H9 (cell line): Measurements from ENCODE around the gene VDR. TPM values are rescaled to one million over a fixed set of nuclear protein-coding genes. Genes with fewer than 3 reads are reported as not detected.

Experiments used
- DNase-seq: peaks from one replicate; pipeline ENCODE4 v3.0.0-alpha.2; 2017
- H2AFZ ChIP-seq: one replicate; pipeline ENCODE4 v1.6.1; 2013; ENCODE audit warnings: mild to moderate bottlenecking, low read length, control low read depth, moderate library complexity
- H2AK5ac ChIP-seq: 2 replicates; pipeline ENCODE4 v1.6.1; 2013; ENCODE audit warnings: low read length, control low read depth, mixed read lengths; ENCODE audit not compliant: insufficient read length
- H2BK120ac ChIP-seq: one replicate; pipeline ENCODE4 v1.6.1; 2013; ENCODE audit warnings: low read depth, mild to moderate bottlenecking, low read length, control low read depth, inconsistent platforms; ENCODE audit not compliant: poor library complexity, severe bottlenecking
- H2BK12ac ChIP-seq: 2 replicates; pipeline ENCODE4 v1.6.1; 2013; ENCODE audit warnings: low read length, control low read depth, mixed read lengths, low read depth; ENCODE audit not compliant: insufficient read length
- H2BK15ac ChIP-seq: 2 replicates; pipeline ENCODE4 v1.6.1; 2013; ENCODE audit warnings: low read depth, low read length, control low read depth
- H2BK20ac ChIP-seq: one replicate; pipeline ENCODE4 v1.6.1; 2013; ENCODE audit warnings: low read depth, mild to moderate bottlenecking, low read length, control low read depth, inconsistent platforms; ENCODE audit not compliant: poor library complexity, severe bottlenecking
- H2BK5ac ChIP-seq: 2 replicates; pipeline ENCODE4 v1.6.1; 2013; ENCODE audit warnings: low read length, control low read depth, mixed read lengths; ENCODE audit not compliant: insufficient read length
- H3K14ac ChIP-seq: 2 replicates; pipeline ENCODE4 v1.6.1; 2013; ENCODE audit warnings: low read length, control low read depth; ENCODE audit not compliant: insufficient read depth
- H3K18ac ChIP-seq: 2 replicates; pipeline ENCODE4 v1.6.1; 2013; ENCODE audit warnings: low read depth, mild to moderate bottlenecking, mixed read lengths, low read length, control low read depth; ENCODE audit not compliant: insufficient read length
- H3K23ac ChIP-seq: 2 replicates; pipeline ENCODE4 v1.6.1; 2013; ENCODE audit warnings: low read length, control low read depth, mixed read lengths, low read depth; ENCODE audit not compliant: insufficient read length
- H3K23me2 ChIP-seq: 2 replicates; pipeline ENCODE4 v1.6.1; 2013; ENCODE audit warnings: low read depth, mild to moderate bottlenecking, mixed read lengths, low read length, control low read depth; ENCODE audit not compliant: insufficient read length, poor library complexity, severe bottlenecking
- H3K27ac ChIP-seq: 2 replicates; pipeline ENCODE4 v1.5.1; 2013; ENCODE audit warnings: low read length, control low read depth, mixed read lengths, low read depth; ENCODE audit not compliant: insufficient read length
- H3K27me3 ChIP-seq: 2 replicates; pipeline ENCODE4 v1.6.1; 2013; ENCODE audit warnings: low read length, control low read depth, inconsistent platforms; ENCODE audit not compliant: insufficient read depth
- H3K4ac ChIP-seq: 2 replicates; pipeline ENCODE4 v1.6.1; 2013; ENCODE audit warnings: low read depth, mild to moderate bottlenecking, control low read depth, inconsistent platforms, low read length, moderate library complexity
- H3K4me1 ChIP-seq: 2 replicates; pipeline ENCODE4 v1.6.1; 2013; ENCODE audit warnings: low read length, control low read depth, inconsistent platforms; ENCODE audit not compliant: insufficient read depth
- H3K4me2 ChIP-seq: 2 replicates; pipeline ENCODE4 v1.6.1; 2013; ENCODE audit warnings: low read length, control low read depth, mixed read lengths; ENCODE audit not compliant: insufficient read length, insufficient read depth
- H3K56ac ChIP-seq: 2 replicates; pipeline ENCODE4 v1.6.1; 2013; ENCODE audit warnings: low read depth, mild to moderate bottlenecking, mixed read lengths, low read length, control low read depth; ENCODE audit not compliant: insufficient read length
- H3K79me1 ChIP-seq: 2 replicates; pipeline ENCODE4 v1.6.1; 2013; ENCODE audit warnings: low read depth, mild to moderate bottlenecking, moderate library complexity, low read length, control low read depth, inconsistent platforms; ENCODE audit not compliant: insufficient read depth, poor library complexity, severe bottlenecking
- H3K79me2 ChIP-seq: 2 replicates; pipeline ENCODE4 v1.6.1; 2013; ENCODE audit warnings: low read length, control low read depth, inconsistent platforms; ENCODE audit not compliant: insufficient read depth
- H3K9ac ChIP-seq: 2 replicates; pipeline ENCODE4 v1.6.1; 2013; ENCODE audit warnings: low read length, control low read depth, mixed read lengths; ENCODE audit not compliant: insufficient read length; ENCODE audit errors: extremely low read depth
- H3K9me3 ChIP-seq: one replicate; pipeline ENCODE4 v1.6.1; 2013; ENCODE audit warnings: low read depth, low read length, inconsistent platforms; ENCODE audit not compliant: control insufficient read depth
- H3T11ph ChIP-seq: one replicate; pipeline ENCODE4 v1.6.1; 2013; ENCODE audit warnings: mild to moderate bottlenecking, low read length, control low read depth, inconsistent platforms
- H4K20me1 ChIP-seq: one replicate; pipeline ENCODE4 v1.6.1; 2013; ENCODE audit not compliant: control insufficient read depth, insufficient read length, insufficient read depth
- H4K5ac ChIP-seq: 2 replicates; pipeline ENCODE4 v1.6.1; 2013; ENCODE audit warnings: low read depth, mild to moderate bottlenecking, mixed read lengths, low read length, control low read depth; ENCODE audit not compliant: insufficient read length
- H4K8ac ChIP-seq: replicated peaks from 2 replicates; pipeline ENCODE4 v1.6.1; 2013; ENCODE audit warnings: low read length, control low read depth, mixed read lengths, low read depth; ENCODE audit not compliant: insufficient read length
- H4K91ac ChIP-seq: 2 replicates; pipeline ENCODE4 v1.6.1; 2013; ENCODE audit warnings: low read depth, mild to moderate bottlenecking, moderate library complexity, mixed read lengths, low read length, control low read depth; ENCODE audit not compliant: insufficient read length
- H3K27ac Mint-ChIP-seq, 3 experiments: 2 replicates in 2 of 3; 3 replicates in 1 of 3; pipeline ENCODE4 v1.8.0; 2020 to 2021; ENCODE audit warnings: mixed read lengths in 3 of 3, mild to moderate bottlenecking in 1 of 3, moderate library complexity in 1 of 3
- H3K27me3 Mint-ChIP-seq: 2 replicates; pipeline ENCODE4 v1.8.0; 2021; ENCODE audit warnings: low read depth, mild to moderate bottlenecking, moderate library complexity, mixed read lengths
- H3K36me3 Mint-ChIP-seq, 3 experiments: 2 replicates in 2 of 3; 3 replicates in 1 of 3; pipeline ENCODE4 v1.8.0; 2020 to 2021; ENCODE audit warnings: low read depth in 3 of 3, mixed read lengths in 3 of 3; ENCODE audit not compliant: insufficient read depth in 1 of 3
- H3K4me1 Mint-ChIP-seq, 2 experiments: 2 replicates each; pipeline ENCODE4 v1.8.0; 2020; ENCODE audit warnings: mixed read lengths in 2 of 2
- H3K4me3 Mint-ChIP-seq, 2 experiments: 2 replicates in 1 of 2; 3 replicates in 1 of 2; pipeline ENCODE4 v1.8.0; 2020 to 2021; ENCODE audit warnings: mild to moderate bottlenecking in 2 of 2, mixed read lengths in 2 of 2, moderate library complexity in 1 of 2
- H3K9me3 Mint-ChIP-seq, 2 experiments: 2 replicates in 1 of 2; 3 replicates in 1 of 2; pipeline ENCODE4 v1.8.0; 2020; ENCODE audit warnings: mild to moderate bottlenecking in 2 of 2, mixed read lengths in 2 of 2, moderate library complexity in 1 of 2
- WGBS: extraction: QIAGEN DNeasy Blood & Tissue Kit; methylation state at CpG from one replicate; pipeline ENCODE4 v1.1.7; 2013; ENCODE audit warnings: missing lambda C conversion rate, low lambda C conversion rate, mixed read lengths; ENCODE audit not compliant: insufficient read length; ENCODE audit errors: extremely low coverage; 5-methylcytosine and 5-hydroxymethylcytosine counted together
- total RNA-seq: library from RNA; stranded (reverse); gene quantifications from 2 replicates; pipeline ENCODE4 v1.2.1, GENCODE V29; 2021
- TF ChIP-seq, protein P1 (sequence below): fragments of 200-600 bp; sonication (generic); conservative IDR thresholded peaks from 3 replicates; pipeline ENCODE4 v1.8.0; 2021; ENCODE audit warnings: antibody characterized with exemption, mild to moderate bottlenecking

Gene VDR
- total RNA-seq, 1 experiment from 2014 or later = 0.61 TPM

DNA sequence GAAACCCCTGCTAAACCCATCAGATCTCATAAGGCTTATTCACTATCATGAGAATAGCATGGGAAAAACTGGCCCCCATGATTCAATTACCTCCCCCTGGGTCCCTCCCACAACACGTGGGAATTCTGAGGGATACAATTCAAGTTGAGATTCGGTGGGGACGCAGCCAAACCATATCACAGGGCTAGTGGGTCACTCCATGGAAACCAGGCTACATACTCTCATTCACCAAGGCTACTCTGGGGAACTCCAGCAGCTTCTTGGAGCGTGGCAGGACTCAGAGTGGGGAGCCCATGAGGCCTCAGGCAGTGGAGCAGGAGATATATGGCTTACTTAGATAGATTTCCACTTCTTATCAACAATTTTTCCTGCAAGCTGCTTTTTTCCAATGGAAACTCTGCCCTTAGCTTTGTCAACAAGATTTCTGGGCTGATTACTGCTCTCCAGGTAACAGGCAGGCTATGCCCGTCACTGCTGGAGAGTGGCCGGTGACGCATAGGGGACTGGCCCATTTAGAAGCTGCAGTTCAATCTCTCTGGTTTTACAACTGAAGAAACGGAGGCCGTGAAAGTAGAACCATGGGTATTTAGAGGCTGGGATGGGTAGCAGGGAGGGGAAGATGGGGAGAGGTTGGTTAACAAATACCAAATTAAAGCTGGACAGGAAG is 16.5 kb downstream of the VDR start:
- H4K8ac ChIP-seq = no peak overlapping the region
- H3K27ac ChIP-seq = no peak overlapping the region
- no peak overlapping the region for H4K5ac ChIP-seq
- Mint-ChIP-seq H3K36me3 (no peaks in the 10 kb centered on the region), H3K27ac (peak overlapping the region in 1 of 3 experiments; percentile 38; a peak in 1 of 7 replicates), H3K4me3 (no peak overlapping the region), H3K27me3 (peaks cover 23% of the 10 kb centered on the region), H3K4me1 (peaks cover 0 to 3% of the 10 kb centered on the region in 2 experiments; a peak in 1 of 4 replicates), H3K9me3 (no peaks in the 10 kb centered on the region)
- no CpG with 5 or more reads among the region's 9 CpGs for WGBS
- H3K79me1 ChIP-seq = no peaks in the 10 kb centered on the region
- H2BK12ac ChIP-seq = no peak overlapping the region
- DNase-seq = no peak
- H3T11ph ChIP-seq = no peak overlapping the region
- H2AK5ac ChIP-seq = no peak overlapping the region
- H3K4me2 ChIP-seq = no peak overlapping the region
- no peaks in the 10 kb centered on the region for H3K9me3 ChIP-seq
- no peaks in the 10 kb centered on the region for H4K20me1 ChIP-seq
- H3K14ac ChIP-seq = no peak overlapping the region
- TF ChIP-seq, protein P1, sequence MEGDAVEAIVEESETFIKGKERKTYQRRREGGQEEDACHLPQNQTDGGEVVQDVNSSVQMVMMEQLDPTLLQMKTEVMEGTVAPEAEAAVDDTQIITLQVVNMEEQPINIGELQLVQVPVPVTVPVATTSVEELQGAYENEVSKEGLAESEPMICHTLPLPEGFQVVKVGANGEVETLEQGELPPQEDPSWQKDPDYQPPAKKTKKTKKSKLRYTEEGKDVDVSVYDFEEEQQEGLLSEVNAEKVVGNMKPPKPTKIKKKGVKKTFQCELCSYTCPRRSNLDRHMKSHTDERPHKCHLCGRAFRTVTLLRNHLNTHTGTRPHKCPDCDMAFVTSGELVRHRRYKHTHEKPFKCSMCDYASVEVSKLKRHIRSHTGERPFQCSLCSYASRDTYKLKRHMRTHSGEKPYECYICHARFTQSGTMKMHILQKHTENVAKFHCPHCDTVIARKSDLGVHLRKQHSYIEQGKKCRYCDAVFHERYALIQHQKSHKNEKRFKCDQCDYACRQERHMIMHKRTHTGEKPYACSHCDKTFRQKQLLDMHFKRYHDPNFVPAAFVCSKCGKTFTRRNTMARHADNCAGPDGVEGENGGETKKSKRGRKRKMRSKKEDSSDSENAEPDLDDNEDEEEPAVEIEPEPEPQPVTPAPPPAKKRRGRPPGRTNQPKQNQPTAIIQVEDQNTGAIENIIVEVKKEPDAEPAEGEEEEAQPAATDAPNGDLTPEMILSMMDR = no peak
- H2BK120ac ChIP-seq = no peak overlapping the region
- no peak overlapping the region for H3K23ac ChIP-seq
- no peak overlapping the region for H4K91ac ChIP-seq
- no peaks in the 10 kb centered on the region for H3K23me2 ChIP-seq
- no peak overlapping the region for H2BK20ac ChIP-seq
- no peak overlapping the region for H3K18ac ChIP-seq
- H3K4ac ChIP-seq = no peak overlapping the region
- H3K9ac ChIP-seq = no peak overlapping the region
- no peak overlapping the region for H2BK5ac ChIP-seq
- no peaks in the 10 kb centered on the region; the same call in 1 of the 2 replicates for H3K27me3 ChIP-seq
- no peak overlapping the region for H2AFZ ChIP-seq
- no peaks in the 10 kb centered on the region for H3K79me2 ChIP-seq
- H2BK15ac ChIP-seq = no peak overlapping the region
- H3K56ac ChIP-seq = no peak overlapping the region
- no peaks in the 10 kb centered on the region for H3K4me1 ChIP-seq
